GM10266 (cell line): ENCODE results near the gene RFX8.

ENCODE experiments used
- DNase-seq: peaks from one replicate; pipeline ENCODE4 v3.0.0; 2012; ENCODE audit errors: extremely low spot score
- TF ChIP-seq, protein P1 (sequence below): IDR thresholded peaks from 2 replicates; pipeline ENCODE4 v1.5.1; 2012; ENCODE audit warnings: mild to moderate bottlenecking, low read depth; ENCODE audit not compliant: control insufficient read depth, insufficient read depth; ENCODE audit errors: missing control alignments

RFX8 gene

DNA sequence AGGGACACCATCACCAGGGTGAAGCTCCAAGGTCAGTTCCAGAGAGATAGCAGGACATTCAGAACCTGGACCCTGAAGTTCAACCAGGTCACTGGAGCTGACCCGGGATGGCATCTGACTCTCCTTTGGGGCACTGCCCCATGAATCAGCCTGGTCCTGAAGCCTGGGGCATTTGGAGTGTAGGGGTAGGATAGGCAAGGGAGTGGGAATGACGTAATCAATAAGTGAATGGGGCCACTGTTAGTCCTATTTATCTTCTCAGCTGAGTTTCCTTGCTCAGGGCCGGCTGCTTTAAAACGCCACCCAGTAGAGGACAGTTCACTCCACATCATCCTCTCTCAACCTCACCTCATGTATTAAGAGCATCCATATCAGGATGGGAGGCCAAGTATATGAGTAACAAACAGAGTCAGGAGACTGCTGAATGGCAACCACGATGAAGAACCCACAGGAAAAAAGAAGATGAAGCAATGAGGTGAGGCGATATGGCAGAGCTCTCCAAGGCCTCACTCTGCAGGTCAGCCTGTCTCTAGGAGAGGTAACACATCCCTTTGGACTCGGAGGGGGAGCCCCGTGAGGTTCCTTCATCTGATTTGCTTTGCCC is 1.8 kb upstream of the RFX8 start:
- DNase-seq, result no peak
- TF ChIP-seq, protein P1, sequence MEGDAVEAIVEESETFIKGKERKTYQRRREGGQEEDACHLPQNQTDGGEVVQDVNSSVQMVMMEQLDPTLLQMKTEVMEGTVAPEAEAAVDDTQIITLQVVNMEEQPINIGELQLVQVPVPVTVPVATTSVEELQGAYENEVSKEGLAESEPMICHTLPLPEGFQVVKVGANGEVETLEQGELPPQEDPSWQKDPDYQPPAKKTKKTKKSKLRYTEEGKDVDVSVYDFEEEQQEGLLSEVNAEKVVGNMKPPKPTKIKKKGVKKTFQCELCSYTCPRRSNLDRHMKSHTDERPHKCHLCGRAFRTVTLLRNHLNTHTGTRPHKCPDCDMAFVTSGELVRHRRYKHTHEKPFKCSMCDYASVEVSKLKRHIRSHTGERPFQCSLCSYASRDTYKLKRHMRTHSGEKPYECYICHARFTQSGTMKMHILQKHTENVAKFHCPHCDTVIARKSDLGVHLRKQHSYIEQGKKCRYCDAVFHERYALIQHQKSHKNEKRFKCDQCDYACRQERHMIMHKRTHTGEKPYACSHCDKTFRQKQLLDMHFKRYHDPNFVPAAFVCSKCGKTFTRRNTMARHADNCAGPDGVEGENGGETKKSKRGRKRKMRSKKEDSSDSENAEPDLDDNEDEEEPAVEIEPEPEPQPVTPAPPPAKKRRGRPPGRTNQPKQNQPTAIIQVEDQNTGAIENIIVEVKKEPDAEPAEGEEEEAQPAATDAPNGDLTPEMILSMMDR, result no peak

DNA sequence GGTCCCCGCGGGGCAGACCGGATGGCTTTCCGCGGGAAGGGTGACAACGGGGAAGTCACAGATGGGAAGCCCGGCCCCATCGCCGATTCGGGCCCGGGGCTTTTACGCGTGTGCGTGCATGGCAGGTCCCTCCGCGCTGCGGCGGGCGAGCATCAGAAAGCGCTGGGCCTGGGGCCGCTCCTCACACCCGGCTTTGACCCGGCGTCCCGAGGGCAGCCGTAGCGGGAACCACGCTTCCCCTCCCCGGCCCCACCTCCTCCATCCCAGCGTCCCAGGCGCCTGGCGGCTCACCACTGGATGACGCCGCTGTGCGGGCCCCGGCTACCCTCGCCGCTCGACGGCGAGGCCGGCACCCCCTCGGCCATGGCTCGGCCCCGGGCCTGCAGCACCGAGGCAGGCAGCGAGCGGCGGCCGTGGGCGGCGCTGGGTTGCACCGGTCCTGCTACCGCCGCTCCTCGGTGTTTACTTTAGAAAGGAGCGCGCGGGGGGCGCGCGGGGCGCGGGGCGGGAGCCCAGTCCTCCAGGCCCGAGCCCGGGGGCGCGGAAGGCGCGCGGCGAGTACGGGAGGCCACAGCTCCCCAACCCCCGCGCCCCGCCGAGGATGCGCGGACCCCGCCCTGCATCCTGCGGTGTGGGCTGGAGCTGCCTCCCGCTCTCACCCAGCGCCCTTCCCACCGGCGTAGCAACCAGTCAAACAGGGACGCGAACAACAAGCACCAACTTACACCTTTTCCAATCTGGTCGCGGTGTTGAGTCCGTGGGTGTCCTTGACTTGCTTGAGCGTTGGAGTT is 806 bp downstream of the RFX8 start:
- no peak for DNase-seq
- TF ChIP-seq, protein P1, result no peak

DNA sequence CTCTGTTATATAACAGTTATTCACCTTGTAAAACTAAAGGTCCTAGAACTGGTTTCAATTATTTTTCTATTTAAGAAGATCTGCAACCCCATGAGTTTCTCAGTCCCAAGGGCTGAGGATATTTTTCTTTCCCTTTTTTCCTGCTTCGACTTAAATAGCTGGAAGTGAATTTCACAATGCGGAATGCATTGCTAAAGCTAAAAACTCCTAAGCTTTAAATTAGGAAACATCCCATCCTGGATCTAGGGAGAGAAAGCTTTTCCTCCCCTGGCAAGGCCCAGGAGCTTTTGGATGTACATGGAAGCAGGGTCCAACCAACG is 1.4 kb downstream of the RFX8 start:
- TF ChIP-seq, protein P1, result no peak
- DNase-seq, result no peak

DNA sequence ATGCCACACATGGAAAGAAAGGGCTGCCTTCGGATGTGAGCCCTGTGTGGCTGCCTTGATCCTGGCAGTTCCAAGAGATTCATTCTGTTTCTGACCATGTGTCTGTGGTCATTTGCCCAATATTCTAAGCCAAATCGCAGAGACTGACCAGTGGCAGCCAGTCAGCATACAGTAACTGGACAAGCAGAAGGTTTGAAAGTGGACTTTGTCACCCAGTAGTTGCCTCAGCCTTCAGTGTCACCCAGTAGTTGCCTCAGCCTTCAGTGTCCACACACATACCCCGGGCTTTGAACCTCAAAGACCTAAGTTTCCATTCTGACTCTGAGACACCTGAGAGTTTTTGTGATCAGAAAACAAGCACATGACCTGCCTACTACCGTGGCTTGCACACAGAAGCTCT is 5.0 kb downstream of the RFX8 start:
- TF ChIP-seq, protein P1, result no peak
- DNase-seq, result no peak

DNA sequence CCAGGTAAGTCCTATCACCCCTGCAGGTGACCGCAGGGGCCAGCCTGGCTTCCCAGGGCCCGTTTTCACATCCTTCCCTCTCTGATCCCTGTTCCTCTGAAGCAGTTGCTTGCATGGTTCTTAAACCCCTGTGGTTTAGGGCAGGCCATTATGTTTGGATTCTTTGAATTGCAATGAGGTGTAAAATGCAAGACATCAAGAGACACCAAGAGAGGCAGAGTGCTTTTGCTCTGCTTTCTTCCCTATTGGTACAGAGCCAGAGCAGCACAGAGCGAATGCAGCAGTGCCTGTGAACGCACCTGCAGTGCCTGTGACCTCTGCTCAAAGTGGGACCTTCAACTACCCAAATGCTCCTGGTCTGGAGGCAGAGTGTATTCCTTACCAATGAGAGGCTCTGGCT is 7.6 kb downstream of the RFX8 start:
- TF ChIP-seq, protein P1, result no peak
- no peak for DNase-seq

DNA sequence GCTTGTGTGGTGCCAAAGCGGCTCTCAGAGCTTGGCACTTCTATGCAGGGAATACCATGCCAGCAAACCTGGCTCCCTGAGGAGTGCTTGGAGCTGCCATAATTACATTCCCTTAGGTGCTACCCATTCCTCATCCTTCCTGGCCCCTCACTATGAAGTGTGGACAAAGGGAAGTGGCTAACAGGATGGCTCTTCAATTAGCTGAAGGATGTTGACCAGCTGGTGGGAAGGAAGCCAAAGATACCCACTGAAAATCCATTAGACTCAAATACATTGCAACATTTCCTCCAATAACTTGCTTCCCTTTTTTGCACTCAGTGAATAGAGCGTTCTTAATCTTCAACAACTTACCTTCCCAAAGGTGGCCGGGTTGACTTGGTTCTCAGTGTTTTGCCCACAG is 8.5 kb downstream of the RFX8 start:
- DNase-seq, result no peak
- TF ChIP-seq, protein P1, result no peak

DNA sequence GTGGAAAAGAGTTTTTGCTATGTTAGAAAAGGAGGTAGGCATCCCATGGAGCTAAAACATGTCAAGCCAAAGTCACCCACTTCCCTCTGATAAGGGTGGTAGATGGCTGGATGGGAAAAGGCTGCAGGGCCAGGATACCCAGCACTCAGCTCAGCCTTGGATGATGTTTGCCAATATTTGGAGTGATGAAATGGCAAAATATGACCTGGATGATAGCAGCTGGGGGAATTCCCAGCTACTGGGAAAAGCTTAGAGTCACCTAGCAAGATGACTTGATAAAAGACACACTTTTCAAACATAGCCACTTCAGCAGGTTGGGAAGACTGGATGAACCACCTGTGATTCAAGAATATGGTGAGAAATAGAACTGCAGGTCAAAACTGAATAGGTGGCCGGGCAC is 10.1 kb downstream of the RFX8 start:
- TF ChIP-seq, protein P1, result no peak
- DNase-seq, result no peak
